ENCODE results near the gene TSPAN17.

The TSPAN17 gene

GRCh38 chr5:176673651-176674583, 26.6 kb downstream of the TSPAN17 start:
- DNase-seq (ENCODE audit: low read depth) = no peak
- no peak overlapping the region for H3K4me3 ChIP-seq (ENCODE audit: low read depth, low read length)

- DNase-seq (ENCODE audit: low read depth) = no peak
- no peak overlapping the region for H3K4me3 ChIP-seq (ENCODE audit: low read depth, low read length)
These were observed 27.5 kb downstream of the TSPAN17 start for GRCh38 chr5:176674799-176675198.

GRCh38 chr5:176675676-176676360, 28.5 kb downstream of the TSPAN17 start:
- no peak for DNase-seq (ENCODE audit: low read depth)
- no peak overlapping the region for H3K4me3 ChIP-seq (ENCODE audit: low read depth, low read length)

- DNase-seq (ENCODE audit: low read depth) = no peak
- H3K4me3 ChIP-seq (ENCODE audit: low read depth, low read length) = no peak overlapping the region
These were observed 29.1 kb downstream of the TSPAN17 start for GRCh38 chr5:176676361-176676824.

GRCh38 chr5:176677209-176677939, 30.1 kb downstream of the TSPAN17 start:
- H3K4me3 ChIP-seq (ENCODE audit: low read depth, low read length) = no peak overlapping the region
- DNase-seq (ENCODE audit: low read depth) = no peak

GRCh38 chr5:176678584-176678983, 31.3 kb downstream of the TSPAN17 start:
- H3K4me3 ChIP-seq (ENCODE audit: low read depth, low read length) = no peak overlapping the region
- DNase-seq (ENCODE audit: low read depth) = no peak

- DNase-seq (ENCODE audit: low read depth) = no peak
- H3K4me3 ChIP-seq (ENCODE audit: low read depth, low read length) = no peak overlapping the region
These were observed 32.3 kb downstream of the TSPAN17 start for GRCh38 chr5:176679365-176680225.

- no peak for DNase-seq (ENCODE audit: low read depth)
- no peak overlapping the region for H3K4me3 ChIP-seq (ENCODE audit: low read depth, low read length)
These were observed 32.9 kb downstream of the TSPAN17 start for GRCh38 chr5:176680226-176680563.

- DNase-seq (ENCODE audit: low read depth) = no peak
- H3K4me3 ChIP-seq (ENCODE audit: low read depth, low read length) = no peak overlapping the region
These were observed 34.8 kb downstream of the TSPAN17 start for GRCh38 chr5:176682016-176682531.

- DNase-seq (ENCODE audit: low read depth) = no peak
- H3K4me3 ChIP-seq (ENCODE audit: low read depth, low read length) = no peak overlapping the region
These were observed 37.7 kb downstream of the TSPAN17 start for GRCh38 chr5:176685010-176685409.

- DNase-seq (ENCODE audit: low read depth) = no peak
These were observed 40.0 kb downstream of the TSPAN17 start for GRCh38 chr5:176687247-176687646.

GRCh38 chr5:176687881-176688280, 40.6 kb downstream of the TSPAN17 start:
- H3K4me3 ChIP-seq (ENCODE audit: low read depth, low read length) = no peak overlapping the region

More at GRCh38 chr5:176687247-176687646, 40.0 kb downstream of the TSPAN17 start:
- no peak overlapping the region for H3K4me3 ChIP-seq (ENCODE audit: low read depth, low read length)

GRCh38 chr5:176690911-176691310, 43.6 kb downstream of the TSPAN17 start:
- H3K4me3 ChIP-seq (ENCODE audit: low read depth, low read length) = no peak overlapping the region
- no peak for DNase-seq (ENCODE audit: low read depth)

More at GRCh38 chr5:176687881-176688280, 40.6 kb downstream of the TSPAN17 start:
- DNase-seq (ENCODE audit: low read depth) = no peak

GRCh38 chr5:176691524-176691923, 44.2 kb downstream of the TSPAN17 start:
- no peak overlapping the region for H3K4me3 ChIP-seq (ENCODE audit: low read depth, low read length)
- DNase-seq (ENCODE audit: low read depth) = no peak

- no peak overlapping the region for H3K4me3 ChIP-seq (ENCODE audit: low read depth, low read length)
- no peak for DNase-seq (ENCODE audit: low read depth)
These were observed 45.0 kb downstream of the TSPAN17 start for GRCh38 chr5:176692326-176692725.

- DNase-seq (ENCODE audit: low read depth) = no peak
- no peak overlapping the region for H3K4me3 ChIP-seq (ENCODE audit: low read depth, low read length)
These were observed 45.7 kb downstream of the TSPAN17 start for GRCh38 chr5:176692839-176693476.

GRCh38 chr5:176693477-176693851, 46.2 kb downstream of the TSPAN17 start:
- no peak for DNase-seq (ENCODE audit: low read depth)
- H3K4me3 ChIP-seq (ENCODE audit: low read depth, low read length) = no peak overlapping the region

- no peak overlapping the region for H3K4me3 ChIP-seq (ENCODE audit: low read depth, low read length)
- DNase-seq (ENCODE audit: low read depth) = no peak
These were observed 46.9 kb downstream of the TSPAN17 start for GRCh38 chr5:176694146-176694545.

Measured in skeletal muscle cell (primary cell).